H7 (cell line): ENCODE results near the gene PSPN. TPM values are rescaled to one million over a fixed set of nuclear protein-coding genes. Genes with fewer than 3 reads are reported as not detected.
A peak's percentile ranks its signal among the peaks of the same experiment; 100 is the strongest.
"Not testable (repeated sequence)": the region's sequence is repeated elsewhere in the genome, so short reads cannot be mapped to it uniquely, and the experiment has no call there.

ENCODE experiments used
- DNase-seq: peaks from one replicate; pipeline ENCODE4 v3.0.0; 2012
- H3K27me3 ChIP-seq: 2 replicates; pipeline ENCODE4 v1.6.0; 2011; ENCODE audit warnings: mild to moderate bottlenecking, low read length; ENCODE audit not compliant: control insufficient read depth, insufficient read depth
- H3K36me3 ChIP-seq: replicated peaks from 2 replicates; pipeline ENCODE4 v1.5.1; 2011; ENCODE audit warnings: low read length; ENCODE audit not compliant: control insufficient read depth, insufficient read depth
- H3K4me3 ChIP-seq: 2 replicates; pipeline ENCODE4 v1.5.1; 2011; ENCODE audit warnings: low read depth, mild to moderate bottlenecking, control low read depth, low read length, moderate library complexity; ENCODE audit not compliant: insufficient read depth
- total RNA-seq: library from RNA; depleted of rRNA; stranded (reverse); fragments of >200 nt; shearing (Covaris generic); gene quantifications from 2 replicates; pipeline ENCODE4 v1.2.3, GENCODE V29; 2014

The PSPN gene
- total RNA-seq, 1 experiment from 2014 or later = 1.4 TPM

GRCh38 chr19:6413721-6414643 lies 38.2 kb upstream of the PSPN start:
- no peak overlapping the region for H3K4me3 ChIP-seq
- no peaks in the 10 kb centered on the region for H3K27me3 ChIP-seq
- peak; percentile 82 for DNase-seq
- H3K36me3 ChIP-seq = peaks cover 25% of the 10 kb centered on the region

- Histone ChIP-seq H3K36me3 (peaks cover 21% of the 10 kb centered on the region), H3K4me3 (no peak overlapping the region), H3K27me3 (no peaks in the 10 kb centered on the region)
- peak; percentile 64 for DNase-seq
Measured at GRCh38 chr19:6413291-6413690, 37.6 kb upstream of the PSPN start.

- H3K4me3 ChIP-seq = no peak overlapping the region
- DNase-seq = peak; percentile 95
- H3K36me3 ChIP-seq = peaks cover 16% of the 10 kb centered on the region
- H3K27me3 ChIP-seq = no peaks in the 10 kb centered on the region
Measured at GRCh38 chr19:6412447-6413091, 36.8 kb upstream of the PSPN start.

- no peak for DNase-seq
- H3K27me3 ChIP-seq = no peaks in the 10 kb centered on the region
- H3K4me3 ChIP-seq = no peak overlapping the region
- H3K36me3 ChIP-seq = peaks cover 11% of the 10 kb centered on the region
Measured at GRCh38 chr19:6412061-6412446, 36.3 kb upstream of the PSPN start.

GRCh38 chr19:6409346-6409745 lies 33.6 kb upstream of the PSPN start:
- Histone ChIP-seq H3K4me3 (no peak overlapping the region), H3K36me3 (peaks cover 4% of the 10 kb centered on the region; the same call in 1 of the 2 replicates), H3K27me3 (no peaks in the 10 kb centered on the region)
- DNase-seq = no peak

GRCh38 chr19:6406401-6406800 lies 30.7 kb upstream of the PSPN start:
- Histone ChIP-seq H3K27me3 (no peaks in the 10 kb centered on the region), H3K36me3 (no peaks in the 10 kb centered on the region), H3K4me3 (no peak overlapping the region)
- no peak for DNase-seq

GRCh38 chr19:6402837-6403608 lies 27.3 kb upstream of the PSPN start:
- no peaks in the 10 kb centered on the region for H3K36me3 ChIP-seq

GRCh38 chr19:6402058-6402457 lies 26.3 kb upstream of the PSPN start:
- no peak for DNase-seq
- no peak overlapping the region for H3K4me3 ChIP-seq
- no peaks in the 10 kb centered on the region for H3K36me3 ChIP-seq
- H3K27me3 ChIP-seq = no peaks in the 10 kb centered on the region

More at GRCh38 chr19:6402837-6403608, 27.3 kb upstream of the PSPN start:
- no peaks in the 10 kb centered on the region for H3K27me3 ChIP-seq
- peak; percentile 27 for DNase-seq
- H3K4me3 ChIP-seq = no peak overlapping the region

GRCh38 chr19:6400062-6400944 lies 24.6 kb upstream of the PSPN start:
- not testable (repeated sequence) for DNase-seq, H3K36me3 ChIP-seq, H3K4me3 ChIP-seq, H3K27me3 ChIP-seq

GRCh38 chr19:6396305-6396704 lies 20.6 kb upstream of the PSPN start:
- Histone ChIP-seq H3K4me3 (no peak overlapping the region), H3K27me3 (no peaks in the 10 kb centered on the region), H3K36me3 (no peaks in the 10 kb centered on the region; the same call in 1 of the 2 replicates)
- no peak for DNase-seq

GRCh38 chr19:6394831-6395230 lies 19.1 kb upstream of the PSPN start:
- H3K27me3 ChIP-seq = no peaks in the 10 kb centered on the region
- H3K36me3 ChIP-seq = no peaks in the 10 kb centered on the region; the same call in 1 of the 2 replicates
- peak; percentile 70 for DNase-seq
- H3K4me3 ChIP-seq = no peak overlapping the region

GRCh38 chr19:6393983-6394412 lies 18.3 kb upstream of the PSPN start:
- DNase-seq = no peak
- no peaks in the 10 kb centered on the region for H3K27me3 ChIP-seq
- peak overlapping the region; percentile 99 for H3K4me3 ChIP-seq
- peaks cover 5% of the 10 kb centered on the region for H3K36me3 ChIP-seq

- H3K27me3 ChIP-seq = no peaks in the 10 kb centered on the region
- DNase-seq = peak; percentile 99
- peaks cover 10% of the 10 kb centered on the region for H3K36me3 ChIP-seq
- H3K4me3 ChIP-seq = peak within 1 kb of the TSS; percentile 99
Measured at GRCh38 chr19:6393074-6393982, 17.6 kb upstream of the PSPN start, which contains the start of gene GTF2F1. Gene GTF2F1 (minus strand): TSS chr19:6393164. CDS start chr19:6392995, 169 bp downstream.
